PC-9 (cell line): ENCODE measurements around the gene MINDY4. TPM values are rescaled to one million over a fixed set of nuclear protein-coding genes. Genes with fewer than 3 reads are reported as not detected.

ENCODE experiments used
- BruUV-seq: library from RNA; stranded (reverse); fragments of 400-500 nt; replicated peaks from 2 replicates; lab custom pipeline; 2021; lab: Mats Ljungman, UMichigan
- CTCF ChIA-PET: fragments of 300-600 bp; sonication (Branson Sonifier 250); formaldehyde crosslinking; loops from one replicate; lab custom pipeline; 2022; ENCODE audit warnings: antibody characterized with exemption; lab: Charles Lee
- POLR2A ChIA-PET: fragments of 300-600 bp; sonication (Branson Sonifier 250); formaldehyde crosslinking; loops from one replicate; lab custom pipeline; 2022; ENCODE audit warnings: antibody characterized with exemption; ENCODE audit not compliant: unreplicated experiment; lab: Charles Lee
- DNase-seq, 2 experiments: peaks; one replicate each; pipeline versions ENCODE4 v3.0.0 to v3.0.0-alpha.2; 2015 to 2022; ENCODE audit warnings: mixed read lengths in 1 of 2
- H2AFZ ChIP-seq: fragments of 200-600 bp; sonication (generic); 2 replicates; pipeline ENCODE4 v1.8.1; 2017; ENCODE audit warnings: antibody characterized with exemption
- H3F3A ChIP-seq: fragments of 200-600 bp; sonication (generic); 2 replicates; pipeline ENCODE4 v1.8.1; 2017; ENCODE audit warnings: antibody characterized with exemption, mild to moderate bottlenecking, low read depth; ENCODE audit not compliant: insufficient read depth
- H3K27ac ChIP-seq: fragments of 200-600 bp; sonication (generic); 2 replicates; pipeline ENCODE4 v1.6.1; 2016; ENCODE audit warnings: mixed run types
- H3K27me3 ChIP-seq: fragments of 200-600 bp; sonication (generic); 2 replicates; pipeline ENCODE4 v1.6.1; 2016; ENCODE audit warnings: low read depth, mixed run types; ENCODE audit not compliant: insufficient read depth
- H3K36me3 ChIP-seq: fragments of 200-600 bp; sonication (generic); 2 replicates; pipeline ENCODE4 v1.6.1; 2016; ENCODE audit warnings: low read depth, mixed run types
- H3K4me1 ChIP-seq: fragments of 200-600 bp; sonication (generic); replicated peaks from 2 replicates; pipeline ENCODE4 v1.6.1; 2016; ENCODE audit warnings: mixed run types; ENCODE audit not compliant: insufficient read depth
- H3K4me2 ChIP-seq: fragments of 200-600 bp; sonication (generic); 2 replicates; pipeline ENCODE4 v1.6.1; 2017; ENCODE audit warnings: mixed run types
- H3K4me3 ChIP-seq: fragments of 200-600 bp; sonication (generic); 2 replicates; pipeline ENCODE4 v1.6.1; 2016; ENCODE audit warnings: mixed run types
- H3K79me2 ChIP-seq: fragments of 200-600 bp; sonication (generic); 2 replicates; pipeline ENCODE4 v1.6.1; 2017; ENCODE audit warnings: low read depth, mixed run types
- H3K9me2 ChIP-seq: fragments of 200-600 bp; sonication (generic); 2 replicates; pipeline ENCODE4 v1.8.1; 2017; ENCODE audit warnings: mild to moderate bottlenecking; ENCODE audit not compliant: insufficient read depth
- H3K9me3 ChIP-seq: fragments of 200-600 bp; sonication (generic); 2 replicates; pipeline ENCODE4 v1.8.1; 2016; ENCODE audit warnings: low read depth; ENCODE audit not compliant: insufficient read depth
- H4K20me1 ChIP-seq: fragments of 200-600 bp; sonication (generic); 2 replicates; pipeline ENCODE4 v1.8.1; 2017; ENCODE audit not compliant: insufficient read depth
- EZH2 ChIP-seq: fragments of 200-600 bp; sonication (generic); IDR thresholded peaks from 2 replicates; pipeline ENCODE4 v1.8.0; 2017; ENCODE audit warnings: antibody characterized with exemption, low read depth
- intact Hi-C: fragments of 100-400 bp; cut with micrococcal nuclease; formaldehyde crosslinking; loops from one replicate; pipeline ENCODE4 v1.10.0; 2022; ENCODE audit not compliant: unreplicated experiment
- total RNA-seq: library from RNA; stranded (reverse); gene quantifications from 2 replicates; pipeline ENCODE4 v1.2.3, GENCODE V29; 2021
- TF ChIP-seq, protein P1 (sequence below): fragments of 200-600 bp; sonication (generic); conservative IDR thresholded peaks from 2 replicates; pipeline ENCODE4 v1.6.1; 2017; ENCODE audit warnings: mixed run types, antibody characterized with exemption, mild to moderate bottlenecking, moderate library complexity

Gene MINDY4
- total RNA-seq, 1 experiment from 2014 or later, result 14.8 TPM

DNA sequence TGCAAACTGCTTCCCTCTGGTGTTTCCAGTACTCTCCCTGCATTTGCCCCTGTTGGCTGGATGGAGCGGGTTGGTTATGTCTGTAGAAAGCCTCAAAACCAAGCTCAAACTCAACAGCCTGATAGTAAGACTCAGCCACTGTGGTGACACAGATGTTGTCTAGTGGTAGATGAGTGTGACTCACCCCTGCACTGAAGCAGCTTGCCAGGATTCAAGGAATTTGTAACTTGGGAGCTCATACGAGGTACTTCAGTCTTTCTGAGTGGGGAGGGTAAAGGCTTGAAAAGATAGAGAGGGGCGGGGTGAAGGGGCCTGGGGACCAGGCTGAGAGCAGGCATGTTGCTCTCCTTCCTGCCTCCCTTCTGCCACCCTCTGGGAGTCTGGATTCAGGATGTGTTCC is 117.5 kb downstream of the MINDY4 start:
- Histone ChIP-seq H3K9me3 (no peaks in the 10 kb centered on the region), H3K27me3 (no peaks in the 10 kb centered on the region), H4K20me1 (no peaks in the 10 kb centered on the region), H3K36me3 (no peaks in the 10 kb centered on the region), H3K79me2 (no peaks in the 10 kb centered on the region), H3K4me1 (peaks cover 3% of the 10 kb centered on the region; the same call in 1 of the 2 replicates), H3K4me2 (no peak overlapping the region), H3K27ac (no peak overlapping the region), H3F3A (no peaks in the 10 kb centered on the region), H2AFZ (no peak overlapping the region), H3K4me3 (no peak overlapping the region), H3K9me2 (no peaks in the 10 kb centered on the region)
- CTCF ChIA-PET, result interaction anchor here (0.6 to 0.7 kb wide), 4 partner anchors 43 to 234 kb away, joined by 3 to 4 read pairs (median 4); no protein-coding TSS in a partner anchor
- intact Hi-C loops, result loop anchor here (2.0 kb wide), 1 partner anchor 16 kb away; no protein-coding TSS in a partner anchor
- no peak for TF ChIP-seq EZH2
- TF ChIP-seq, protein P1, sequence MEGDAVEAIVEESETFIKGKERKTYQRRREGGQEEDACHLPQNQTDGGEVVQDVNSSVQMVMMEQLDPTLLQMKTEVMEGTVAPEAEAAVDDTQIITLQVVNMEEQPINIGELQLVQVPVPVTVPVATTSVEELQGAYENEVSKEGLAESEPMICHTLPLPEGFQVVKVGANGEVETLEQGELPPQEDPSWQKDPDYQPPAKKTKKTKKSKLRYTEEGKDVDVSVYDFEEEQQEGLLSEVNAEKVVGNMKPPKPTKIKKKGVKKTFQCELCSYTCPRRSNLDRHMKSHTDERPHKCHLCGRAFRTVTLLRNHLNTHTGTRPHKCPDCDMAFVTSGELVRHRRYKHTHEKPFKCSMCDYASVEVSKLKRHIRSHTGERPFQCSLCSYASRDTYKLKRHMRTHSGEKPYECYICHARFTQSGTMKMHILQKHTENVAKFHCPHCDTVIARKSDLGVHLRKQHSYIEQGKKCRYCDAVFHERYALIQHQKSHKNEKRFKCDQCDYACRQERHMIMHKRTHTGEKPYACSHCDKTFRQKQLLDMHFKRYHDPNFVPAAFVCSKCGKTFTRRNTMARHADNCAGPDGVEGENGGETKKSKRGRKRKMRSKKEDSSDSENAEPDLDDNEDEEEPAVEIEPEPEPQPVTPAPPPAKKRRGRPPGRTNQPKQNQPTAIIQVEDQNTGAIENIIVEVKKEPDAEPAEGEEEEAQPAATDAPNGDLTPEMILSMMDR, result no peak
- peak; percentile 32 to 68 for DNase-seq
- POLR2A ChIA-PET, result interaction anchor here (0.5 to 0.6 kb wide), 2 partner anchors 21 to 29 kb away, joined by 3 to 4 read pairs; no protein-coding TSS in a partner anchor
- BruUV-seq, result no TSS peak

DNA sequence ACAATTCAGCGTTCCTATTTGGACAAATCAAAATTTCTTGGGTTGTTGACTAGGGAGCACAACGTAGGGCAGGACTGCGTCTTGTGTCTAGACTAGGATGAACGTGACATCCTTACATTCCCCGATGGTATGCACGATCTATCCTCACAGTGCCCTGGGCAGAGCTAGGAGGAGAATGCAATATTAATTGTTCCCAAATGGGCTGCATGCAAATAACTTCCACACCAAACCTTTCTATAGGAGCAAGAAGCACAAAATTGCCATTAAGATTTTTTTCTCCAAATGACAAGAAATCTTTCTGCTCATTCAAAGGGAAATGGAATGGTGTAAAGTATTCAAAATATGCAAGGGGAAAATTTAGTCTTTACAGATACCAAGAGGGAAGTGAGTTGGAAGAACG is 119.0 kb downstream of the MINDY4 start:
- POLR2A ChIA-PET, result no interaction called here
- H3K79me2 ChIP-seq, result no peaks in the 10 kb centered on the region
- CTCF ChIA-PET, result no interaction called here

DNA sequence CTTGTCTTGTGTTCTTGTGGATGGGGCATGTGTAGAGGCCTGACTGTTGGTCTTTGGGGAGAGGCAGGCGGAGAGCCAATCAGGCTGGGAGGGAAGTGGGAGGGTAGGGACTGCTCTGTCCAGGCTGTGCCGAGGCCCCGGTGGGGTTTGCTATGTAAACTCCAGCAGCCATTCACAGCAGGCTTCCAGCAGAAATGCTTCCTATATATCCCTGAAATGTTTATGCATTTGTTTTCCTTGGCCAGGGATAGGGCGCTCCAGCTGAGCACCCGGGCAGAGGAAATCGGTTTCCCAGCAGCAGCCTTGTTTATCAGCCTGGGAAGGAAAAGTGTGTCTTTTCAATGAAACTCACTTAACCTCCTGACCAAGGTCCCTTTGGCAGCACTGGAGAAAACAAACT is 122.1 kb downstream of the MINDY4 start:
- no peak overlapping the region for H3K27ac ChIP-seq
- ChIA-PET POLR2A (no interaction called here), CTCF (no interaction called here)
- H3K4me3 ChIP-seq, result no peak overlapping the region
- H3K9me3 ChIP-seq, result no peaks in the 10 kb centered on the region
- TF ChIP-seq EZH2, result no peak
- no peaks in the 10 kb centered on the region for H3K9me2 ChIP-seq
- no TSS peak for BruUV-seq
- H3K4me1 ChIP-seq, result peaks cover 21% of the 10 kb centered on the region
- intact Hi-C loops, result no loop called here
- no peaks in the 10 kb centered on the region for H3K36me3 ChIP-seq
- H3F3A ChIP-seq, result no peaks in the 10 kb centered on the region
- no peaks in the 10 kb centered on the region for H3K27me3 ChIP-seq
- DNase-seq, result no peak
- H2AFZ ChIP-seq, result no peak overlapping the region
- no peaks in the 10 kb centered on the region for H3K79me2 ChIP-seq
- no peak overlapping the region for H3K4me2 ChIP-seq
- H4K20me1 ChIP-seq, result no peaks in the 10 kb centered on the region

More for the DNA sequence above, 119.0 kb downstream of the MINDY4 start:
- no peak for DNase-seq
- Histone ChIP-seq H2AFZ (no peak overlapping the region), H3F3A (no peaks in the 10 kb centered on the region), H3K27me3 (no peaks in the 10 kb centered on the region), H3K4me3 (no peak overlapping the region), H3K9me2 (no peaks in the 10 kb centered on the region), H3K9me3 (no peaks in the 10 kb centered on the region), H3K27ac (no peak overlapping the region), H3K4me1 (peaks cover 3% of the 10 kb centered on the region; the same call in 1 of the 2 replicates), H4K20me1 (no peaks in the 10 kb centered on the region), H3K36me3 (no peaks in the 10 kb centered on the region), H3K4me2 (no peak overlapping the region)
- no TSS peak for BruUV-seq
- intact Hi-C loops, result no loop called here
- no peak for TF ChIP-seq EZH2
- TF ChIP-seq, protein P1, result no peak

DNA sequence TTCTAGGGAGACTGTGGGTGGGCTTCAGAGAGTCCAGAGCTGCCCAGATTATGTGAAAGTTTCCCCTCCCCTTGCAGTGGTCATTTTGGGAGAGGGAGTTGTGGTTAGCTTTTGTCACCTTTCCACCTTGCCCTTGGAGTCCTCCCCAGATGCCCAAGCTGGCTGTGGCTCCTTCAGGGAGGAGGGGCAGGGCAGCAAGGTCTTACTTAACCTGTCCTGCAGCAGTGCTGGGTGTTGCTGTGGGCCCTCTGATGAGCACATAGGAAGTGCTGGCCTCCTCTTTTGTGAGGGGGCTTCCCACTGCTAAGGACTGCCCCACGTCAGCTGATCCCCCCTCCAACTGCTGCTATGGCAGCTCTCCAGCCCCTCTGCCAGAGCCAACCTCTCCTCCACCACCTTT is 122.8 kb downstream of the MINDY4 start:
- intact Hi-C loops, result no loop called here
- no peak for TF ChIP-seq EZH2
- TF ChIP-seq, protein P1, result no peak
- DNase-seq, result no peak
- Histone ChIP-seq H3K9me2 (no peaks in the 10 kb centered on the region), H4K20me1 (no peaks in the 10 kb centered on the region), H2AFZ (no peak overlapping the region), H3K4me3 (no peak overlapping the region), H3K36me3 (no peaks in the 10 kb centered on the region), H3K9me3 (no peaks in the 10 kb centered on the region), H3K4me2 (no peak overlapping the region), H3F3A (no peaks in the 10 kb centered on the region), H3K79me2 (no peaks in the 10 kb centered on the region), H3K27me3 (no peaks in the 10 kb centered on the region), H3K27ac (no peak overlapping the region), H3K4me1 (peaks cover 18% of the 10 kb centered on the region)
- ChIA-PET CTCF (no interaction called here), POLR2A (no interaction called here)
- BruUV-seq, result no TSS peak
